GM12878 (cell line): ENCODE results near the gene PIM2. TPM values are rescaled to one million over a fixed set of nuclear protein-coding genes. Genes with fewer than 3 reads are reported as not detected.

Experiments
- BCLAF1 ChIP-seq: fragments of 450-650 bp; IDR thresholded peaks from 2 replicates; pipeline ENCODE4 v1.6.1; 2017; ENCODE audit warnings: antibody characterized with exemption, mild to moderate bottlenecking, moderate library complexity
- CEBPZ ChIP-seq: fragments of 150-350 bp; IDR thresholded peaks from 2 replicates; pipeline ENCODE4 v1.6.1; 2016; ENCODE audit warnings: low read depth, low read length
- IKZF1 ChIP-seq: fragments of 450-650 bp; conservative IDR thresholded peaks from 2 replicates; pipeline ENCODE4 v1.6.1; 2017; ENCODE audit warnings: antibody characterized with exemption, mild to moderate bottlenecking
- IRF5 ChIP-seq: fragments of 450-650 bp; IDR thresholded peaks from 2 replicates; pipeline ENCODE4 v1.6.1; 2017; ENCODE audit warnings: borderline replicate concordance
- MLLT1 ChIP-seq: fragments of 450-650 bp; IDR thresholded peaks from 2 replicates; pipeline ENCODE4 v1.6.1; 2016; ENCODE audit warnings: mild to moderate bottlenecking
- MYB ChIP-seq: fragments of 150-350 bp; IDR thresholded peaks from 2 replicates; pipeline ENCODE4 v1.6.1; 2014; ENCODE audit warnings: mild to moderate bottlenecking, low read depth, low read length, borderline replicate concordance
- NKRF ChIP-seq: fragments of 450-650 bp; conservative IDR thresholded peaks from 2 replicates; pipeline ENCODE4 v1.6.1; 2017; ENCODE audit warnings: mild to moderate bottlenecking, moderate library complexity
- NR2C1 ChIP-seq: fragments of 450-650 bp; IDR thresholded peaks from 2 replicates; pipeline ENCODE4 v1.6.1; 2017; ENCODE audit warnings: antibody characterized with exemption, mild to moderate bottlenecking, moderate library complexity
- RELA ChIP-seq: fragments of 450-650 bp; IDR thresholded peaks from 2 replicates; pipeline ENCODE4 v1.8.0; 2014; ENCODE audit warnings: borderline replicate concordance; ENCODE audit not compliant: partially characterized antibody
- REST ChIP-seq: IDR thresholded peaks from 2 replicates; pipeline ENCODE4 v1.6.1; 2012; ENCODE audit warnings: mild to moderate bottlenecking, low read depth, low read length
- SIX5 ChIP-seq: IDR thresholded peaks from 2 replicates; pipeline ENCODE4 v1.6.1; 2011; ENCODE audit warnings: mild to moderate bottlenecking, low read depth, low read length, moderate library complexity; ENCODE audit not compliant: severe bottlenecking
- SPI1 ChIP-seq: IDR thresholded peaks from 2 replicates; pipeline ENCODE4 v1.6.1; 2011; ENCODE audit warnings: low read depth, mild to moderate bottlenecking, low read length, moderate library complexity, borderline replicate concordance; ENCODE audit not compliant: insufficient read depth
- STAT1 ChIP-seq: fragments of 450-650 bp; conservative IDR thresholded peaks from 2 replicates; pipeline ENCODE4 v1.6.1; 2014; ENCODE audit warnings: antibody characterized with exemption, mild to moderate bottlenecking
- YY1 ChIP-seq: IDR thresholded peaks from 2 replicates; pipeline ENCODE4 v1.6.1; 2011; ENCODE audit warnings: low read depth, mild to moderate bottlenecking, low read length
- polyA plus RNA-seq, 11 experiments: library from polyadenylated mRNA; depleted of rRNA in 4 of 11; unstranded in 6 of 11; stranded (reverse) in 5 of 11; fragments of >200 nt; fragmentation: Nextera tagmentation in 4 of 11; fragmentation: Illumina TruSeq in 1 of 11; extraction: Ambion mirVana in 4 of 11; extraction: Trizol in 1 of 11; gene quantifications; 1 replicate in 1 of 11; 2 replicates in 10 of 11; pipeline versions ENCODE4 v1.2.1 to v1.2.3, GENCODE V29; 2011 to 2016; ENCODE audit warnings: inconsistent platforms in 2 of 11, missing spikeins in 2 of 11, low read depth in 1 of 11
- total RNA-seq, 4 experiments: library from RNA; depleted of rRNA in 3 of 4; stranded (reverse); fragments of >200 nt in 3 of 4; fragmentation: Illumina TruSeq in 1 of 4; extraction: Trizol in 1 of 4; gene quantifications; 2 replicates each; pipeline versions ENCODE4 v1.2.1 to v1.2.3, GENCODE V29; 2013 to 2021

Gene PIM2
- total and polyA plus RNA-seq, 10 of the 15 experiments (the other 5 are each of a cell fraction or from before 2014, with no cell fraction given): 19.2 to 96.8 (median 32.3) TPM

- no peak for TF ChIP-seq RELA
- TF ChIP-seq REST: no peak
- TF ChIP-seq SIX5: peak; percentile 15
- TF ChIP-seq MYB: no peak
- no peak for TF ChIP-seq BCLAF1
- TF ChIP-seq NR2C1: peak; percentile 54; the same call in 1 of the 2 replicates
- TF ChIP-seq IKZF1: 0 out of 2 replicates have a peak, but pooled peaks have one; percentile 5
- TF ChIP-seq IRF5: no peak
- peak; percentile 74 for TF ChIP-seq YY1
- peak; percentile 18; the same call in 1 of the 2 replicates for TF ChIP-seq NKRF
- TF ChIP-seq STAT1: no peak
- no peak for TF ChIP-seq SPI1
- TF ChIP-seq MLLT1: no peak
- no peak for TF ChIP-seq CEBPZ
Measured at GRCh38 chrX:48957477-48957826, 38.6 kb upstream of the PIM2 start, which contains the start of gene OTUD5 (continued).
